IMR-90 (cell line): ENCODE data around the gene PHKA1. TPM values are rescaled to one million over a fixed set of nuclear protein-coding genes. Genes with fewer than 3 reads are reported as not detected.

ENCODE experiments used
- ATAC-seq: fragments of 200-7000 bp; cut with Tn5 transposase; 2 replicates; pipeline ENCODE4 v1.9.1; 2020; ENCODE audit warnings: low read depth, mild to moderate bottlenecking, moderate library complexity
- BruUV-seq: library from RNA; stranded (reverse); fragments of 400-500 nt; replicated peaks from 2 replicates; lab custom pipeline; 2021; lab: Mats Ljungman, UMichigan
- CTCF ChIA-PET: fragments of 300-600 bp; formaldehyde crosslinking; extraction: SDS; loops from one replicate; lab custom pipeline; 2021; ENCODE audit warnings: antibody characterized with exemption; lab: Yijun Ruan, JAX
- POLR2A ChIA-PET: fragments of 300-600 bp; sonication (Branson Sonifier 250); formaldehyde crosslinking; loops from one replicate; lab custom pipeline; 2022; ENCODE audit warnings: antibody characterized with exemption; ENCODE audit not compliant: unreplicated experiment; lab: Charles Lee
- DNase-seq: peaks from one replicate; pipeline ENCODE4 v3.0.0; 2013
- H2AFZ ChIP-seq: replicated peaks from 2 replicates; pipeline ENCODE3; 2013; ENCODE audit warnings: low read length, mild to moderate bottlenecking; ENCODE audit not compliant: poor library complexity
- H2AK5ac ChIP-seq: 2 replicates; pipeline ENCODE4 v1.6.1; 2013; ENCODE audit warnings: low read depth, low read length, inconsistent platforms
- H2AK9ac ChIP-seq: replicated peaks from 2 replicates; pipeline ENCODE3; 2013; ENCODE audit warnings: mild to moderate bottlenecking, low read depth, low read length, moderate library complexity; ENCODE audit not compliant: poor library complexity
- H2BK120ac ChIP-seq: 2 replicates; pipeline ENCODE4 v1.6.1; 2013; ENCODE audit warnings: low read depth, low read length, inconsistent platforms
- H2BK15ac ChIP-seq: 3 replicates; pipeline ENCODE4 v1.6.1; 2013; ENCODE audit warnings: low read depth, low read length, inconsistent platforms
- H2BK20ac ChIP-seq: 2 replicates; pipeline ENCODE4 v1.6.1; 2013; ENCODE audit warnings: low read depth, mild to moderate bottlenecking, inconsistent platforms, low read length, moderate library complexity
- H2BK5ac ChIP-seq: 2 replicates; pipeline ENCODE4 v1.6.1; 2013; ENCODE audit warnings: mild to moderate bottlenecking, low read depth, low read length, inconsistent platforms; ENCODE audit not compliant: poor library complexity, severe bottlenecking
- H3K14ac ChIP-seq: replicated peaks from 2 replicates; pipeline ENCODE4 v1.6.1; 2013; ENCODE audit warnings: low read depth, low read length, inconsistent platforms
- H3K18ac ChIP-seq: 2 replicates; pipeline ENCODE4 v1.6.1; 2013; ENCODE audit warnings: low read depth, low read length, control low read depth
- H3K23ac ChIP-seq: 2 replicates; pipeline ENCODE4 v1.6.1; 2013; ENCODE audit warnings: low read depth, low read length, inconsistent platforms
- H3K27ac ChIP-seq: 2 replicates; pipeline ENCODE4 v1.5.1; 2013; ENCODE audit warnings: mild to moderate bottlenecking, control low read depth, low read length; ENCODE audit not compliant: insufficient read depth
- H3K27me3 ChIP-seq: 2 replicates; pipeline ENCODE4 v1.6.1; 2013; ENCODE audit warnings: low read length; ENCODE audit not compliant: control insufficient read depth, insufficient read depth
- H3K36me3 ChIP-seq: 2 replicates; pipeline ENCODE4 v1.6.1; 2013; ENCODE audit warnings: low read length, mixed read lengths; ENCODE audit not compliant: control insufficient read depth, insufficient read depth
- H3K4ac ChIP-seq: 2 replicates; pipeline ENCODE4 v1.6.1; 2013; ENCODE audit warnings: low read depth, low read length, inconsistent platforms
- H3K4me1 ChIP-seq: 2 replicates; pipeline ENCODE4 v1.6.1; 2013; ENCODE audit warnings: low read length, mixed read lengths; ENCODE audit not compliant: control insufficient read depth, insufficient read depth
- H3K4me2 ChIP-seq: 2 replicates; pipeline ENCODE4 v1.6.1; 2013; ENCODE audit warnings: low read depth, mild to moderate bottlenecking, control low read depth, low read length, moderate library complexity
- H3K4me3 ChIP-seq: 2 replicates; pipeline ENCODE4 v1.5.1; 2013; ENCODE audit warnings: low read depth, mild to moderate bottlenecking, control low read depth, low read length, moderate library complexity; ENCODE audit not compliant: insufficient read depth
- H3K56ac ChIP-seq: 2 replicates; pipeline ENCODE4 v1.6.1; 2013; ENCODE audit warnings: low read length, inconsistent platforms; ENCODE audit not compliant: insufficient read depth; ENCODE audit errors: extremely low read depth
- H3K79me1 ChIP-seq, 2 experiments: 2 replicates each; pipeline ENCODE4 v1.6.1; 2013; ENCODE audit warnings: low read length in 2 of 2, inconsistent platforms in 1 of 2, low read depth in 1 of 2
- H3K9ac ChIP-seq: 2 replicates; pipeline ENCODE4 v1.6.1; 2013; ENCODE audit warnings: low read depth, low read length, control low read depth
- H3K9me1 ChIP-seq: 2 replicates; pipeline ENCODE4 v1.6.1; 2013; ENCODE audit warnings: low read length, inconsistent platforms; ENCODE audit not compliant: insufficient read depth
- H3K9me3 ChIP-seq: 2 replicates; pipeline ENCODE4 v1.6.1; 2013; ENCODE audit warnings: low read length; ENCODE audit not compliant: control insufficient read depth, insufficient read depth
- H4K20me1 ChIP-seq: 2 replicates; pipeline ENCODE4 v1.6.1; 2013; ENCODE audit warnings: low read length, inconsistent platforms; ENCODE audit not compliant: insufficient read depth
- H4K5ac ChIP-seq: 2 replicates; pipeline ENCODE4 v1.6.1; 2013; ENCODE audit warnings: mild to moderate bottlenecking, low read depth, low read length, control low read depth
- H4K8ac ChIP-seq, 2 experiments: 2 replicates each; pipeline ENCODE4 v1.6.1; 2013; ENCODE audit warnings: low read depth in 2 of 2, low read length in 2 of 2, control low read depth in 1 of 2, inconsistent platforms in 1 of 2
- H4K91ac ChIP-seq: 2 replicates; pipeline ENCODE4 v1.6.1; 2013; ENCODE audit warnings: low read depth, low read length, inconsistent platforms; ENCODE audit not compliant: insufficient read depth
- BHLHE40 ChIP-seq: fragments of 150-350 bp; IDR thresholded peaks from 2 replicates; pipeline ENCODE4 v1.6.1; 2016; ENCODE audit warnings: mild to moderate bottlenecking, low read depth, low read length
- CEBPB ChIP-seq: IDR thresholded peaks from 2 replicates; pipeline ENCODE4 v1.6.1; 2012; ENCODE audit warnings: low read depth, low read length, improper control_type of control experiment
- CHD1 ChIP-seq: IDR thresholded peaks from 2 replicates; pipeline ENCODE4 v1.6.1; 2012; ENCODE audit warnings: low read depth, low read length, improper control_type of control experiment
- CTCF ChIP-seq: conservative IDR thresholded peaks from 2 replicates; pipeline ENCODE4 v1.5.1; 2012; ENCODE audit warnings: mild to moderate bottlenecking, low read depth, low read length, improper control_type of control experiment
- ELK1 ChIP-seq: fragments of 150-350 bp; IDR thresholded peaks from 2 replicates; pipeline ENCODE4 v1.6.1; 2016; ENCODE audit warnings: low read depth, mild to moderate bottlenecking, low read length, moderate library complexity, borderline replicate concordance
- FOS ChIP-seq: fragments of 150-350 bp; IDR thresholded peaks from 2 replicates; pipeline ENCODE4 v1.6.1; 2016; ENCODE audit warnings: low read depth, low read length
- MAFK ChIP-seq: IDR thresholded peaks from 2 replicates; pipeline ENCODE4 v1.6.1; 2012; ENCODE audit warnings: low read depth, low read length, improper control_type of control experiment
- MAZ ChIP-seq: IDR thresholded peaks from 2 replicates; pipeline ENCODE4 v1.6.1; 2012; ENCODE audit warnings: low read depth, mild to moderate bottlenecking, low read length, improper control_type of control experiment, moderate library complexity, borderline replicate concordance
- MXI1 ChIP-seq: IDR thresholded peaks from 2 replicates; pipeline ENCODE4 v1.6.1; 2012; ENCODE audit warnings: low read depth, mild to moderate bottlenecking, low read length, moderate library complexity, borderline replicate concordance
- NFE2L2 ChIP-seq: fragments of 150-350 bp; IDR thresholded peaks from 2 replicates; pipeline ENCODE4 v1.6.1; 2016; ENCODE audit warnings: low read depth, mild to moderate bottlenecking, low read length
- POLR2A ChIP-seq: IDR thresholded peaks from 2 replicates; pipeline ENCODE4 v1.6.1; 2012; ENCODE audit warnings: mild to moderate bottlenecking, low read depth, low read length
- RAD21 ChIP-seq: IDR thresholded peaks from 2 replicates; pipeline ENCODE4 v1.6.1; 2012; ENCODE audit warnings: low read length, improper control_type of control experiment
- RCOR1 ChIP-seq: IDR thresholded peaks from 2 replicates; pipeline ENCODE4 v1.6.1; 2012; ENCODE audit warnings: mild to moderate bottlenecking, low read length, improper control_type of control experiment; ENCODE audit not compliant: insufficient replicate concordance
- RFX5 ChIP-seq: IDR thresholded peaks from 2 replicates; pipeline ENCODE4 v1.8.0; 2012; ENCODE audit warnings: low read depth, mild to moderate bottlenecking, low read length, moderate library complexity
- SMC3 ChIP-seq: fragments of 150-350 bp; IDR thresholded peaks from 2 replicates; pipeline ENCODE4 v1.6.1; 2016; ENCODE audit warnings: low read depth, mild to moderate bottlenecking, antibody characterized with exemption, low read length, moderate library complexity
- USF2 ChIP-seq: fragments of 150-350 bp; IDR thresholded peaks from 2 replicates; pipeline ENCODE4 v1.6.1; 2017; ENCODE audit warnings: mild to moderate bottlenecking, antibody characterized with exemption, low read length, low read depth
- dilution Hi-C: fragments of 300-500 bp; cut with HindIII; formaldehyde crosslinking; loops from one replicate; pipeline ENCODE4 v1.14.3; 2018; ENCODE audit warnings: low sequenced_read_pairs; ENCODE audit not compliant: unreplicated experiment
- in situ Hi-C: fragments of 300-500 bp; cut with MboI; formaldehyde crosslinking; loops from 3 replicates; pipeline ENCODE4 v1.14.3; 2019; ENCODE audit warnings: low sequenced_read_pairs, inconsistent platforms, mixed read lengths
- intact Hi-C: fragments of 100-400 bp; cut with micrococcal nuclease; formaldehyde crosslinking; loops from 2 replicates; pipeline ENCODE4 v1.10.0; 2022
- polyA plus RNA-seq, 3 experiments: library from polyadenylated mRNA; depleted of rRNA; stranded (reverse); fragments of >200 nt; gene quantifications; 2 replicates each; pipeline ENCODE4 v1.2.3, GENCODE V29; 2012; ENCODE audit warnings: low replicate concordance in 1 of 3
- total RNA-seq: library from RNA; depleted of rRNA; stranded (reverse); fragments of >200 nt; gene quantifications from 2 replicates; pipeline ENCODE4 v1.2.3, GENCODE V29; 2012

Gene PHKA1
- total and polyA plus RNA-seq, 2 of the 4 experiments (the other 2 are of a cell fraction): 2.7 to 4.5 TPM

- Histone ChIP-seq H2BK15ac (no peak overlapping the region), H3K18ac (no peak overlapping the region), H3K14ac (no peak overlapping the region), H4K20me1 (no peaks in the 10 kb centered on the region), H3K79me1 (no peaks in the 10 kb centered on the region), H2AK9ac (no peak overlapping the region), H3K4me1 (no peaks in the 10 kb centered on the region), H2AFZ (no peak overlapping the region), H2BK5ac (no peak overlapping the region), H3K9me3 (no peaks in the 10 kb centered on the region), H4K91ac (no peak overlapping the region), H3K27ac (no peak overlapping the region), H3K27me3 (no peaks in the 10 kb centered on the region; the same call in none of the 2 replicates), H3K36me3 (no peaks in the 10 kb centered on the region), H4K8ac (no peak overlapping the region), H3K9me1 (no peaks in the 10 kb centered on the region), H3K23ac (no peak overlapping the region), H3K4me2 (no peak overlapping the region), H3K4ac (no peak overlapping the region), H2BK20ac (no peak overlapping the region), H2AK5ac (no peak overlapping the region), H3K9ac (no peak overlapping the region), H2BK120ac (no peak overlapping the region), H3K56ac (no peak overlapping the region), H3K4me3 (no peak overlapping the region), H4K5ac (no peak overlapping the region)
- ChIA-PET CTCF (no interaction called here), POLR2A (no interaction called here)
- ATAC-seq (no peak), DNase-seq (no peak)
- no TSS peak for BruUV-seq
- TF ChIP-seq FOS: no peak
- no peak for TF ChIP-seq MXI1
- TF ChIP-seq MAFK: no peak
- no peak for TF ChIP-seq POLR2A
- no peak for TF ChIP-seq RCOR1
- no peak for TF ChIP-seq ELK1
- TF ChIP-seq CTCF: no peak
- TF ChIP-seq SMC3: no peak
- no peak for TF ChIP-seq RFX5
- TF ChIP-seq CHD1: no peak
- TF ChIP-seq CEBPB: no peak
- no peak for TF ChIP-seq NFE2L2
- TF ChIP-seq BHLHE40: no peak
- TF ChIP-seq USF2: no peak
- TF ChIP-seq MAZ: no peak
- no peak for TF ChIP-seq RAD21
- in situ Hi-C loops (no loop called here), dilution Hi-C loops (no loop called here), intact Hi-C loops (no loop called here)
These were observed 54.4 kb downstream of the PHKA1 start for GRCh38 chrX:72659723-72660122.
